NCI-H526 (cell line): ENCODE measurements around the gene LILRB4.
"Not testable (repeated sequence)": the region's sequence is repeated elsewhere in the genome, so short reads cannot be mapped to it uniquely, and the experiment has no call there.

ENCODE experiments used
- DNase-seq, 2 experiments: peaks; one replicate each; lab custom pipeline; 2025; lab: John Stamatoyannopoulos, UW

The LILRB4 gene

GRCh38 chr19:54650108-54650655 is 12.6 kb upstream of the LILRB4 start:
- DNase-seq: no peak

- DNase-seq: peak; percentile 57 to 78
Observed at GRCh38 chr19:54653181-54653809, 9.5 kb upstream of the LILRB4 start.

- DNase-seq: no peak
Observed at GRCh38 chr19:54654447-54655321, 8.1 kb upstream of the LILRB4 start.

GRCh38 chr19:54659300-54659699 is 3.5 kb upstream of the LILRB4 start:
- no peak for DNase-seq

- no peak for DNase-seq
Observed at GRCh38 chr19:54660306-54660705, 2.5 kb upstream of the LILRB4 start.

- no peak for DNase-seq
Observed at GRCh38 chr19:54660964-54661363, 1.8 kb upstream of the LILRB4 start.

- DNase-seq: no peak
Observed at GRCh38 chr19:54661846-54662481, 821 bp upstream of the LILRB4 start.

- DNase-seq: no peak
Observed at GRCh38 chr19:54665530-54665929, 2.7 kb downstream of the LILRB4 start.

GRCh38 chr19:54667217-54667616 is 4.4 kb downstream of the LILRB4 start:
- no peak for DNase-seq

GRCh38 chr19:54668353-54668752 is 5.6 kb downstream of the LILRB4 start:
- no peak for DNase-seq

GRCh38 chr19:54670576-54671357 is 8.0 kb downstream of the LILRB4 start:
- DNase-seq: no peak

GRCh38 chr19:54673222-54673621 is 10.4 kb downstream of the LILRB4 start:
- DNase-seq: no peak

- peak; percentile 50 to 89 for DNase-seq
Observed at GRCh38 chr19:54674021-54674617, 11.3 kb downstream of the LILRB4 start.

GRCh38 chr19:54676210-54676834 is 13.5 kb downstream of the LILRB4 start:
- DNase-seq: peak; percentile 58 to 86

GRCh38 chr19:54677217-54677616 is 14.4 kb downstream of the LILRB4 start:
- DNase-seq: peak; percentile 91 to 92

- not testable (repeated sequence) for DNase-seq
Observed at GRCh38 chr19:54681596-54681995, 18.8 kb downstream of the LILRB4 start.

- no peak for DNase-seq
Observed at GRCh38 chr19:54682306-54682856, 19.6 kb downstream of the LILRB4 start.

GRCh38 chr19:54684527-54684926 is 21.7 kb downstream of the LILRB4 start:
- DNase-seq: no peak

- no peak for DNase-seq
Observed at GRCh38 chr19:54691582-54692297, 29.0 kb downstream of the LILRB4 start.

- no peak for DNase-seq
Observed at GRCh38 chr19:54692298-54692615, 29.5 kb downstream of the LILRB4 start.
